Activated T-helper 9 cell treated with anti-CD3 and anti-CD28 coated beads, Interleukin-2, amount 50 U/mL, for 16 hours (primary cell): ENCODE results near the gene MBOAT7.
"Not testable (repeated sequence)": the region's sequence is repeated elsewhere in the genome, so short reads cannot be mapped to it uniquely, and the experiment has no call there.

Experiments
- DNase-seq: peaks from one replicate; pipeline ENCODE4 v3.0.0-alpha.2; 2020; ENCODE audit warnings: low read depth

Gene MBOAT7

GRCh38 chr19:54188215-54188871 is 1.0 kb downstream of the MBOAT7 start:
- peak; percentile 51 for DNase-seq

- no peak for DNase-seq
These were observed 2.4 kb downstream of the MBOAT7 start for GRCh38 chr19:54186934-54187381.

- DNase-seq: no peak
These were observed 3.0 kb downstream of the MBOAT7 start for GRCh38 chr19:54186351-54186750.

GRCh38 chr19:54183431-54183830 is 5.9 kb downstream of the MBOAT7 start:
- DNase-seq: no peak

- DNase-seq: not testable (repeated sequence)
These were observed 7.5 kb downstream of the MBOAT7 start for GRCh38 chr19:54181894-54182293.

- DNase-seq: no peak
These were observed 8.7 kb downstream of the MBOAT7 start for GRCh38 chr19:54180691-54181091.

GRCh38 chr19:54179921-54180461 is 9.4 kb downstream of the MBOAT7 start:
- no peak for DNase-seq

- DNase-seq: no peak
These were observed 10.0 kb downstream of the MBOAT7 start for GRCh38 chr19:54179262-54179852.

GRCh38 chr19:54178581-54179261 is 10.7 kb downstream of the MBOAT7 start:
- DNase-seq: no peak

GRCh38 chr19:54173951-54174834 is 15.2 kb downstream of the MBOAT7 start:
- DNase-seq: no peak

- no peak for DNase-seq
These were observed 16.1 kb downstream of the MBOAT7 start for GRCh38 chr19:54173359-54173699.

- DNase-seq: no peak
These were observed 16.7 kb downstream of the MBOAT7 start, which contains the start of gene TMC4 for GRCh38 chr19:54172471-54173358. TMC4 (minus strand) TSS chr19:54173160; CDS start chr19:54173117, 43 bp downstream.

GRCh38 chr19:54171736-54172431 is 17.5 kb downstream of the MBOAT7 start:
- DNase-seq: not testable (repeated sequence)

GRCh38 chr19:54169149-54169740 is 20.1 kb downstream of the MBOAT7 start:
- DNase-seq: no peak

GRCh38 chr19:54168174-54168917 is 21.0 kb downstream of the MBOAT7 start:
- peak; percentile 88 for DNase-seq

GRCh38 chr19:54165222-54165621 is 24.2 kb downstream of the MBOAT7 start:
- no peak for DNase-seq

GRCh38 chr19:54164369-54165068 is 24.9 kb downstream of the MBOAT7 start:
- DNase-seq: peak; percentile 40

- DNase-seq: no peak
These were observed 26.5 kb downstream of the MBOAT7 start for GRCh38 chr19:54162884-54163283.
